Hepatocyte (in vitro differentiated cells): Measurements from ENCODE around the gene RAB11FIP3.

Source experiments
- EZH2phosphoT487 ChIP-seq: fragments of 200-600 bp; sonication (generic); IDR thresholded peaks from one replicate; pipeline ENCODE4 v1.6.1; 2018; ENCODE audit warnings: antibody characterized with exemption, mild to moderate bottlenecking, low read depth, moderate library complexity; ENCODE audit not compliant: unreplicated experiment, severe bottlenecking
- TF ChIP-seq, protein P1 (sequence below): fragments of 200-600 bp; sonication (generic); IDR thresholded peaks from 2 replicates; pipeline ENCODE4 v1.5.1; 2016; ENCODE audit warnings: antibody characterized with exemption, mild to moderate bottlenecking; ENCODE audit not compliant: poor library complexity

DNA sequence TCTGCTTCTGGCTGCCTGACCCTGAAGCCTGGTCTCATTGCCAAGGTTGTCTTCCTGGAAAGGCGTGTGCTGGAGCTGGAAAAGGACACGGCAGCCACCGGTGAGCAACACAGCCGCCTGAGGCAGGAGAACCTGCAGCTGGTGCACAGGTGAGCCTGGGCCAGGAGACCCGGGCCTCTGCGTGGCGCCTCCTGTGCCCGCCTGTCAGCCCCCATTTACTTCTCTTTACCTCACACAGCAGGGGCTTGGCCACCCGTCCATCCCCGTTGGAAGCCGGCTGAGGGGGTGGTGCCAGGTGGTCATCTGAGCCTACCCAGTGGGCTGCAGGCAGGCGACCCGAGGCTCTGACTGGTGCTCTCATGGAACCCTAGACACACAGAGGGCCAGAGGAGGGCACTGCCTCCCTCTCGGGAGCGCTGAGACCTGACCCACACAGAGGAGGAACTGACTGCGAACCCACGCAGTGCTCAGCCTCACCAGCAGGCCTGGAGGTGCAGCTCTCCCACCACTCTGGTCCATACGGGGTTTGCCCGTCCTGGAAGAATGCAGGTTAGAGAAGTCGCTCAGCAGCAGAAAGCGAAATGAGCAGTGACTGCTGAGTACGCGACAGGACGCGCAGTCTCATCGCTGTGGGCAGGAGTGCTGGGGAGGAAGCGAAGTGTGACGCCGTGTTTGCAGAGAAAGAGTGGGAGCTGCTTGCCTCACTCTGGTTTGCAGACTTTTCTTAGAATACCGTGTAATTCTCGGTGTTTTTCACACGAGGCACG lies 80.2 kb downstream of the RAB11FIP3 start:
- TF ChIP-seq, protein P1, sequence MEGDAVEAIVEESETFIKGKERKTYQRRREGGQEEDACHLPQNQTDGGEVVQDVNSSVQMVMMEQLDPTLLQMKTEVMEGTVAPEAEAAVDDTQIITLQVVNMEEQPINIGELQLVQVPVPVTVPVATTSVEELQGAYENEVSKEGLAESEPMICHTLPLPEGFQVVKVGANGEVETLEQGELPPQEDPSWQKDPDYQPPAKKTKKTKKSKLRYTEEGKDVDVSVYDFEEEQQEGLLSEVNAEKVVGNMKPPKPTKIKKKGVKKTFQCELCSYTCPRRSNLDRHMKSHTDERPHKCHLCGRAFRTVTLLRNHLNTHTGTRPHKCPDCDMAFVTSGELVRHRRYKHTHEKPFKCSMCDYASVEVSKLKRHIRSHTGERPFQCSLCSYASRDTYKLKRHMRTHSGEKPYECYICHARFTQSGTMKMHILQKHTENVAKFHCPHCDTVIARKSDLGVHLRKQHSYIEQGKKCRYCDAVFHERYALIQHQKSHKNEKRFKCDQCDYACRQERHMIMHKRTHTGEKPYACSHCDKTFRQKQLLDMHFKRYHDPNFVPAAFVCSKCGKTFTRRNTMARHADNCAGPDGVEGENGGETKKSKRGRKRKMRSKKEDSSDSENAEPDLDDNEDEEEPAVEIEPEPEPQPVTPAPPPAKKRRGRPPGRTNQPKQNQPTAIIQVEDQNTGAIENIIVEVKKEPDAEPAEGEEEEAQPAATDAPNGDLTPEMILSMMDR = no peak
- TF ChIP-seq EZH2phosphoT487 = no peak
